Glutamatergic neuron (in vitro differentiated cells): ENCODE measurements around the gene BPGM. TPM values are rescaled to one million over a fixed set of nuclear protein-coding genes. Genes with fewer than 3 reads are reported as not detected.

Experiments
- DNase-seq: peaks from one replicate; pipeline ENCODE4 v3.0.0; 2022
- H3K27ac Mint-ChIP-seq: one replicate; pipeline ENCODE4 v1.8.0; 2020; ENCODE audit warnings: mild to moderate bottlenecking, mixed read lengths, inconsistent platforms; ENCODE audit not compliant: unreplicated experiment
- H3K27me3 Mint-ChIP-seq: one replicate; pipeline ENCODE4 v1.8.0; 2020; ENCODE audit warnings: mild to moderate bottlenecking, moderate library complexity, mixed read lengths, inconsistent platforms; ENCODE audit not compliant: unreplicated experiment
- H3K36me3 Mint-ChIP-seq: one replicate; pipeline ENCODE4 v1.8.0; 2020; ENCODE audit warnings: mild to moderate bottlenecking, mixed read lengths, inconsistent platforms; ENCODE audit not compliant: unreplicated experiment
- H3K4me1 Mint-ChIP-seq: one replicate; pipeline ENCODE4 v1.8.0; 2020; ENCODE audit warnings: mild to moderate bottlenecking, low read depth, mixed read lengths, inconsistent platforms; ENCODE audit not compliant: unreplicated experiment
- H3K4me3 Mint-ChIP-seq: one replicate; pipeline ENCODE4 v1.8.0; 2020; ENCODE audit warnings: mild to moderate bottlenecking, mixed read lengths, inconsistent platforms; ENCODE audit not compliant: unreplicated experiment
- H3K9me3 Mint-ChIP-seq: one replicate; pipeline ENCODE4 v1.8.0; 2020; ENCODE audit warnings: mild to moderate bottlenecking, moderate library complexity, mixed read lengths, inconsistent platforms; ENCODE audit not compliant: unreplicated experiment
- total RNA-seq: library from RNA; stranded (reverse); fragmentation: NEBNext Ultra II Directional; extraction: Animal tissue kit (Norgen Biotek cat#: 25700); gene quantifications from one replicate; pipeline ENCODE4 v1.2.1, GENCODE V29; 2021; ENCODE audit not compliant: unreplicated experiment
- TF ChIP-seq, protein P1 (sequence below): fragments of 200-600 bp; sonication (generic); IDR thresholded peaks from one replicate; pipeline ENCODE4 v1.5.0; 2021; ENCODE audit not compliant: partially characterized antibody, unreplicated experiment

BPGM gene
- total RNA-seq, 1 donor from 2014 or later, result 24.2 TPM

DNA sequence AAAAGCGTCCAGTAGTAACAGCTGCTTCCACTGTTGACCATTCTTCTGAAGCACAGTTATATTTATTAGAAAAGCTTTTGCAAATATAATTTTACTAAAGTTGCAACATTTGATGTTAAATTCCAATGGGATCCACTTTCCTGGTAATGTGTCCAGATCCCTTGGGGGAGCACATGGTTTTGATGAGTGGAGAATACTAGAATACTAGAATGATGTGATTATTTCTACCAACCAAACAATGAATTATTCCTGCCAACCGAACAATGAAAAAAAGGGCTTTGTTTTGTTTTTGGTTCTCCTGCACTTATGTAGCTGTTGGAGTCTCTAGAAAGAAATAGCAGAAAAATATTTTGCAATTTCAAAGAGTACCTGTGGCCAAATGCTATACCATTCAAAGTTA, 59.1 kb downstream of the BPGM start:
- Mint-ChIP-seq H3K27me3 (no peaks in the 10 kb centered on the region), H3K36me3 (no peaks in the 10 kb centered on the region), H3K9me3 (no peaks in the 10 kb centered on the region), H3K4me3 (no peak overlapping the region), H3K4me1 (peaks cover 3% of the 10 kb centered on the region), H3K27ac (no peak overlapping the region)
- DNase-seq, result no peak
- TF ChIP-seq, protein P1, sequence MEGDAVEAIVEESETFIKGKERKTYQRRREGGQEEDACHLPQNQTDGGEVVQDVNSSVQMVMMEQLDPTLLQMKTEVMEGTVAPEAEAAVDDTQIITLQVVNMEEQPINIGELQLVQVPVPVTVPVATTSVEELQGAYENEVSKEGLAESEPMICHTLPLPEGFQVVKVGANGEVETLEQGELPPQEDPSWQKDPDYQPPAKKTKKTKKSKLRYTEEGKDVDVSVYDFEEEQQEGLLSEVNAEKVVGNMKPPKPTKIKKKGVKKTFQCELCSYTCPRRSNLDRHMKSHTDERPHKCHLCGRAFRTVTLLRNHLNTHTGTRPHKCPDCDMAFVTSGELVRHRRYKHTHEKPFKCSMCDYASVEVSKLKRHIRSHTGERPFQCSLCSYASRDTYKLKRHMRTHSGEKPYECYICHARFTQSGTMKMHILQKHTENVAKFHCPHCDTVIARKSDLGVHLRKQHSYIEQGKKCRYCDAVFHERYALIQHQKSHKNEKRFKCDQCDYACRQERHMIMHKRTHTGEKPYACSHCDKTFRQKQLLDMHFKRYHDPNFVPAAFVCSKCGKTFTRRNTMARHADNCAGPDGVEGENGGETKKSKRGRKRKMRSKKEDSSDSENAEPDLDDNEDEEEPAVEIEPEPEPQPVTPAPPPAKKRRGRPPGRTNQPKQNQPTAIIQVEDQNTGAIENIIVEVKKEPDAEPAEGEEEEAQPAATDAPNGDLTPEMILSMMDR, result no peak

DNA sequence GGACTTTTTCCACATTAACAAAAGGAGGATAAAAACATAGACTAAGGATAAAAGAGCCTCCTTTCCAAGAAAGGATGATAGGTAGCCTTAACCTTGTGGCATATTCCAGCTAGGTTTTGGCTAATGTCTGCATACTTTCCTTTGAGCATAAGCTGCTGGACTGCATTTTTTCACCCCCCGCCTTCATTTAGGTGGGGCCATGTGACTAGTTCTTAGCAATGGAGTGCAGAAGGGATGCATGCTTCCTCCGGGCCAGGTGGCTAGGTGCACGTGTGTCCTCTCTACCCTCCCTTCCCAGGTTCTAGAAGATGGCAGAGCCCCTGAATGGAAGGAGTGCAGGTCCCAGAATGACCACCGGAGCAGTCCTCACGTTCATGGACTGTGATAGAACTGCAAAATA, 59.8 kb downstream of the BPGM start:
- Mint-ChIP-seq H3K27ac (no peak overlapping the region), H3K27me3 (no peaks in the 10 kb centered on the region), H3K4me1 (peaks cover 3% of the 10 kb centered on the region), H3K4me3 (no peak overlapping the region), H3K36me3 (no peaks in the 10 kb centered on the region), H3K9me3 (no peaks in the 10 kb centered on the region)
- TF ChIP-seq, protein P1, result no peak
- no peak for DNase-seq

DNA sequence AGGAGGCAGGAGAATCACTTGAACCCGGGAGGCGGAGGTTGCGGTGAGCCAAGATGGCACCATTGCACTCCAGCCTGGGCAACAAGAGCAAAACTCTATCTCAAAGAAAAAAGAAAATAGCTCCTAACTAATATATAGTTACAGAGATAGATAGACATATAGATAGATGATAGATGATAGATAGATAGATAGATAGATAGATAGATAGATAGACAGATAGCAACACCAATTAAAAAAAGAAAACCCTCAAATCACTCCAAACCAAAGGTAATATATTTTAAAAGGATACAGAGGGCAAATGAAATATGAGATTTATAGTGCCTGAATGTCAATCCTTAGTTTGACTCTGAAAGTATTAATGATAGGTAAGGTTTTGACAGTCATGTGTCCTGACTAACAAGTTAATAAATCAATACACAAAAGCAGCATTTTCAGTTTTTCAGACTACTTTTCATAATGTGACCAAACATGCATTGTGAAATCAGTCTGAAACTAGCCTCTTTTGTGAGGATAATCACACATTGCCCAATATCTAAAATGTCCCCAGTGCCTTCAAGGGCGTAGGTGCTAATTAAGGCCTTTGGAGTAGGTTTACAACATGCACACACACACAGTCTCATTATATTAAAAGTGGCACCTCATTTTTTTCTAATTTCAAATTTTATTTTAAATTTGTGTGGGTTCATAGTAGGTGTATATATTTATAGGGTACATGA, 61.2 kb downstream of the BPGM start:
- TF ChIP-seq, protein P1, result no peak
- H3K4me3 Mint-ChIP-seq, result no peak overlapping the region
- no peaks in the 10 kb centered on the region for H3K36me3 Mint-ChIP-seq
- H3K4me1 Mint-ChIP-seq, result peaks cover 3% of the 10 kb centered on the region
- no peak for DNase-seq
- H3K27ac Mint-ChIP-seq, result no peak overlapping the region
- H3K27me3 Mint-ChIP-seq, result no peaks in the 10 kb centered on the region
- no peaks in the 10 kb centered on the region for H3K9me3 Mint-ChIP-seq

DNA sequence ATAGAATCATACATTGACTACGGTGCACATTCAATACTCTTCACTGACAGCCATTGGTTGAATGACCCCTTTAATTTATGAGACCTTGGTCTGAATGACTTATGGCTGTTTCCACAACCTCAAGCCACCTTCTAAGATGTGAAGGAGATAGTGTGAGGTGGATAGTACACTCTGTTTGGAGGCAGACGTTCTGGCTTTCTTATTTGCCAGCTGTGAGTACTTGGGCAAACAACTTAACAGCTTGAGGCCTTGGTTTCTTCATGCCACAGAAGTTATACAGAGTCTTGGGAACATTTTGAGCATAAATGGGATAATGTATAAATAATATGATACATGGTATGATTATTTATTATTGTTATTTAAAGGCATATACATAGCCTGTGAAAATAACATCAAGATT, 62.0 kb downstream of the BPGM start:
- Mint-ChIP-seq H3K9me3 (no peaks in the 10 kb centered on the region), H3K27ac (no peak overlapping the region), H3K4me1 (peaks cover 1% of the 10 kb centered on the region), H3K36me3 (no peaks in the 10 kb centered on the region), H3K4me3 (no peak overlapping the region), H3K27me3 (no peaks in the 10 kb centered on the region)
- TF ChIP-seq, protein P1, result no peak
- no peak for DNase-seq

GRCh38 chr7:134709197-134709596, 62.5 kb downstream of the BPGM start:
- H3K4me1 Mint-ChIP-seq, result no peaks in the 10 kb centered on the region
- no peaks in the 10 kb centered on the region for H3K27me3 Mint-ChIP-seq
- H3K36me3 Mint-ChIP-seq, result no peaks in the 10 kb centered on the region

More at GRCh38 chr7:134709197-134709596, 62.5 kb downstream of the BPGM start:
- no peak overlapping the region for H3K4me3 Mint-ChIP-seq
- DNase-seq, result no peak
- TF ChIP-seq, protein P1, result no peak
- H3K27ac Mint-ChIP-seq, result no peak overlapping the region
- no peaks in the 10 kb centered on the region for H3K9me3 Mint-ChIP-seq
